GM12864 (cell line): ENCODE results near the gene HBZ.

Source experiments
- DNase-seq: peaks from one replicate; pipeline ENCODE4 v3.0.0-alpha.2; 2011; ENCODE audit warnings: low read depth
- H3K4me3 ChIP-seq: 2 replicates; pipeline ENCODE4 v1.5.1; 2011; ENCODE audit warnings: mild to moderate bottlenecking, low read depth, low read length, control low read depth
- TF ChIP-seq, protein P1 (sequence below): IDR thresholded peaks from 2 replicates; pipeline ENCODE4 v1.5.1; 2011; ENCODE audit warnings: low read depth, mild to moderate bottlenecking, moderate library complexity, low read length, control low read depth, inconsistent platforms; ENCODE audit errors: missing control alignments

HBZ gene

DNA sequence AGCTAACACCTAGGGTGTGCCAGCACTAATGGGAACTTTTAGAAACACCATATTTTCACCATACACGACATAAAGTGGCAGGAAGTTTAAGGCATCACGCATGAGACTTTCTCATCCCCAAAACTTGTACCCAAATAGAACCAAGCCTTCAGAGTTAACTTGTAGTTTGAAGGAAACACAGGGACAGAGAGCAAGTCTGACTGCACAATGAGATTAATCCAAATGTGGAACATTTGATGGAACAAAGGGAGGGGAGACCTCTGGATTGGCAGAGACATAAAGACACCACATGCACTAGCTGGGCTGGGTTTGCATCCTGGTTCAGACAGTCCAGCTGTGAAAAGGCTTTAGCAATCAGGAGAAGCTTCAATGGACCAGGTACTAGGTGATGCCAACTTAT, 38.1 kb upstream of the HBZ start:
- TF ChIP-seq, protein P1, sequence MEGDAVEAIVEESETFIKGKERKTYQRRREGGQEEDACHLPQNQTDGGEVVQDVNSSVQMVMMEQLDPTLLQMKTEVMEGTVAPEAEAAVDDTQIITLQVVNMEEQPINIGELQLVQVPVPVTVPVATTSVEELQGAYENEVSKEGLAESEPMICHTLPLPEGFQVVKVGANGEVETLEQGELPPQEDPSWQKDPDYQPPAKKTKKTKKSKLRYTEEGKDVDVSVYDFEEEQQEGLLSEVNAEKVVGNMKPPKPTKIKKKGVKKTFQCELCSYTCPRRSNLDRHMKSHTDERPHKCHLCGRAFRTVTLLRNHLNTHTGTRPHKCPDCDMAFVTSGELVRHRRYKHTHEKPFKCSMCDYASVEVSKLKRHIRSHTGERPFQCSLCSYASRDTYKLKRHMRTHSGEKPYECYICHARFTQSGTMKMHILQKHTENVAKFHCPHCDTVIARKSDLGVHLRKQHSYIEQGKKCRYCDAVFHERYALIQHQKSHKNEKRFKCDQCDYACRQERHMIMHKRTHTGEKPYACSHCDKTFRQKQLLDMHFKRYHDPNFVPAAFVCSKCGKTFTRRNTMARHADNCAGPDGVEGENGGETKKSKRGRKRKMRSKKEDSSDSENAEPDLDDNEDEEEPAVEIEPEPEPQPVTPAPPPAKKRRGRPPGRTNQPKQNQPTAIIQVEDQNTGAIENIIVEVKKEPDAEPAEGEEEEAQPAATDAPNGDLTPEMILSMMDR: no peak
- H3K4me3 ChIP-seq: no peak overlapping the region
- DNase-seq: no peak

DNA sequence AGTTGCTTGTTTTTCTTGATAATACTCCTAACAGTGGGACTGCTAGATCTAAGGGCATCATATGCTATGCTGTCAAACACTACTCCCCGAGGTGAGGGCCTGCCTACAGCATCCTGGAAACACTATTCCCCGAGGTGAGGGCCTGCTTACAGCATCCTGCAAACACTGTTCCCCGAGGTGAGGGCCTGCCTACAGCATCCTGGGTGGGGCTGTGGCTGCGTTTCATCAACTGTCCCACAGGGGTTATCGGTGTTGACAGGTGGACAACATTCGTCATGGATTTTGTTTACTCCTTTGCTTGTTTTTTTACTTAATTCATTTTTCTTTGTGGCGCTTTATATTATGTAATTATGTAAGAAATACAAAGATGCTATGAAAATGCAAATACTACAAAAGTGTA, 36.4 kb upstream of the HBZ start:
- no peak overlapping the region for H3K4me3 ChIP-seq
- DNase-seq: no peak
- TF ChIP-seq, protein P1: no peak

DNA sequence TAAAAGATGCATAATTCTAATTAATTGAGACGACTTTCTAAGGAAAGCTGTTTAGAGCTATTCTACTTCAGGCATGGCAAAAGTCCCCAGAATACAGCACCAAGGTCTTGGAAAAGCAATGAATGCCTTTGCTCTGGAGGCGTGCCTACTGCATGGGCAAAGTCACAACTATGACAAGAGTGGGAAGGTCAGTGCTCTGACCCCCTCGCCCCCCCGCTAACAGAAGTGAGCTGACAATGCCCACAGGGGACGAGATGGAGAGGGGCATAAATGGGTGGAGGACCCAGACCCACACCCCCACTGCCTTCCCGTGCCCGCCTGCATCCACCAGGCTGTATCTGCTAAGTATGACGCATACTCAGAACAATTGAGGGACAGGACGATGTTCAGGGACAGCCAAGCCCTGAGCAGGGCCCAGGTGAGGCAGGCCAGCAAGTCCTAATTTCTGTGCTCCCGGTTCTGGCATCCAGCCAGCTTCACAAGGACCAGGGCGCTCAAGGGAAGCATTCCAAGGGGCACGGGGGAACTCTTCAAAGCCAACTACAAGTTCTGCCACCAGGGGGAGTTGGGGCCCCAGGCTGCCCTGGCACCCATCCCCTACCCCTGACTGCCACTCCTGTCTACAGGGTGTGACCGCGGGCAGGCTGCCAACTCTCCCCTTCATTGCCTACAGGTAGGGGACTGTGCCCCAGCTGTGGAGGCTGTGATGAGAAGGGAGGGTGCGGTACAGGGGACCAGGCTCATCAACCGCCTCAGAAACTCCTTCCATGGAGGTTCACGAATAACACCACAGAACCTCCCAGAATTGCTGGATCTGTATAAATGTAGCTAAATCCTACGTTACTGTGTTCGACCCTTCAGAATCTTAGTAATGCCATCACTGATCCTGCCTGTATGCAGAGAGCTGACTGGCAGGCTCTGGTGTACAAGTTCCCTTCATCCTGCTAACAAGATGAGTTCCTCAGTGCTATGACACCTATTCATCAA, 34.8 kb upstream of the HBZ start:
- TF ChIP-seq, protein P1: peak; percentile 84
- no peak overlapping the region for H3K4me3 ChIP-seq
- peak; percentile 18 for DNase-seq

- no peak for DNase-seq
- TF ChIP-seq, protein P1: no peak
Measured at GRCh38 chr16:118857-119256, 33.6 kb upstream of the HBZ start.

GRCh38 chr16:119295-119694, 33.1 kb upstream of the HBZ start:
- TF ChIP-seq, protein P1: no peak
- no peak for DNase-seq
- H3K4me3 ChIP-seq: no peak overlapping the region

More at GRCh38 chr16:118857-119256, 33.6 kb upstream of the HBZ start:
- no peak overlapping the region for H3K4me3 ChIP-seq

GRCh38 chr16:119835-120491, 32.5 kb upstream of the HBZ start:
- TF ChIP-seq, protein P1: no peak
- no peak for DNase-seq
- no peak overlapping the region for H3K4me3 ChIP-seq
